GM13977 (cell line): Measurements from ENCODE around the gene KRT36.

ENCODE experiments used
- DNase-seq: peaks from one replicate; pipeline ENCODE4 v3.0.0; 2012; ENCODE audit warnings: low spot score
- CTCF ChIP-seq: IDR thresholded peaks from 2 replicates; pipeline ENCODE4 v1.5.1; 2012; ENCODE audit warnings: mild to moderate bottlenecking, control low read depth; ENCODE audit not compliant: insufficient read depth; ENCODE audit errors: extremely low read depth, missing control alignments
- in situ Hi-C: fragments of 300-500 bp; cut with MboI; formaldehyde crosslinking; loops from one replicate; pipeline ENCODE4 v1.12.0; 2022; ENCODE audit warnings: low sequenced_read_pairs, low pct_unique_long_range_greater_than_20kb, mixed read lengths, inconsistent platforms; ENCODE audit not compliant: unreplicated experiment

The KRT36 gene

GRCh38 chr17:41444640-41445039 is 45.1 kb downstream of the KRT36 start:
- in situ Hi-C loops = no loop called here
- no peak for DNase-seq
- no peak for TF ChIP-seq CTCF

GRCh38 chr17:41444186-41444585 is 45.5 kb downstream of the KRT36 start:
- in situ Hi-C loops = no loop called here
- TF ChIP-seq CTCF = no peak
- DNase-seq = no peak

GRCh38 chr17:41442739-41443138 is 47.0 kb downstream of the KRT36 start:
- no peak for TF ChIP-seq CTCF
- in situ Hi-C loops = no loop called here
- no peak for DNase-seq

- no peak for DNase-seq
- no peak for TF ChIP-seq CTCF
- in situ Hi-C loops = no loop called here
Observed at GRCh38 chr17:41440531-41441033, 49.1 kb downstream of the KRT36 start, which contains the start of gene KRT38. Gene KRT38 (minus strand): TSS chr17:41440983. CDS start chr17:41440921, 62 bp downstream.

GRCh38 chr17:41439375-41439774 is 50.3 kb downstream of the KRT36 start:
- in situ Hi-C loops = no loop called here
- no peak for DNase-seq
- TF ChIP-seq CTCF = no peak

GRCh38 chr17:41437769-41438168 is 51.9 kb downstream of the KRT36 start:
- TF ChIP-seq CTCF = no peak
- no peak for DNase-seq
- in situ Hi-C loops = no loop called here

- in situ Hi-C loops = no loop called here
- no peak for TF ChIP-seq CTCF
- no peak for DNase-seq
Observed at GRCh38 chr17:41437254-41437653, 52.5 kb downstream of the KRT36 start.
